GM06990 (cell line): ENCODE data around the gene PLPP1.

Source experiments
- DNase-seq: peaks from one replicate; pipeline ENCODE4 v3.0.0-alpha.2; 2011; ENCODE audit not compliant: insufficient read length; ENCODE audit errors: extremely low read depth
- H3K27me3 ChIP-seq: replicated peaks from 2 replicates; pipeline ENCODE4 v1.6.0; 2011; ENCODE audit warnings: low read length; ENCODE audit not compliant: control insufficient read depth, insufficient read depth
- H3K36me3 ChIP-seq: 2 replicates; pipeline ENCODE4 v1.5.1; 2011; ENCODE audit warnings: low read length; ENCODE audit not compliant: control insufficient read depth, insufficient read depth
- H3K4me3 ChIP-seq: replicated peaks from 2 replicates; pipeline ENCODE4 v1.5.1; 2011; ENCODE audit warnings: low read depth, mild to moderate bottlenecking, control low read depth, low read length
- TF ChIP-seq, protein P1 (sequence below): IDR thresholded peaks from 2 replicates; pipeline ENCODE4 v1.5.1; 2011; ENCODE audit warnings: low read length, control low read depth, mild to moderate bottlenecking, inconsistent platforms; ENCODE audit not compliant: insufficient read depth, poor library complexity, severe bottlenecking

The PLPP1 gene

DNA sequence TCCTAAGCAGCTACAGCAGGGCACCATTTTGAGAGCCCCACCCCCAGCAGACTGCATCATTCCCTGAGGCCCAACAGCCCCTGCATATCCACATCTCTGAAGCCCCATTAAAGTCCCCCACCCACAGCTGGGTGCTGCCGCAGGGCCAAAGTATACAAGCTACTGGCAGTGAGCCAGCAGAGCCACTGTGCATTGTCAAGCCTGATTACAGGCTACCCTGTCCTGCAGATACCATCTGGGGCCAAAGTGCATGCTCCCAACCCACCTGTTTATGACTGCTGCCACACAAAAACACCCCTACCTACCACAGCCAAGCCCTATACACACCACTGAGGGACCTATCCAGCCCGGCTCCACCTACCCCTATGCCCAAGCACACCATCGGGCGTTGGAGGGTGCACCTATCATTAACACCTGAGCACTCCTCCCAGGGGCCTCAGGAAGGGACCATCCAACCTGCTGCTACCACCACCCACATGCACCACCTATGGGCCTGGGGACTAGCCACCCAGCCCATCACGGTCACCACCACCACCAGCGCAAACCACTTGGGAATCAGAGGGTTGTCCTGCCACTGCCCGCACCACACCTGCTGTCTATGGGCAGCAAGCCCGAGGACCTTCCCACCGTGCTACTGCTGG is 105.0 kb downstream of the PLPP1 start:
- no peaks in the 10 kb centered on the region for H3K27me3 ChIP-seq
- TF ChIP-seq, protein P1, sequence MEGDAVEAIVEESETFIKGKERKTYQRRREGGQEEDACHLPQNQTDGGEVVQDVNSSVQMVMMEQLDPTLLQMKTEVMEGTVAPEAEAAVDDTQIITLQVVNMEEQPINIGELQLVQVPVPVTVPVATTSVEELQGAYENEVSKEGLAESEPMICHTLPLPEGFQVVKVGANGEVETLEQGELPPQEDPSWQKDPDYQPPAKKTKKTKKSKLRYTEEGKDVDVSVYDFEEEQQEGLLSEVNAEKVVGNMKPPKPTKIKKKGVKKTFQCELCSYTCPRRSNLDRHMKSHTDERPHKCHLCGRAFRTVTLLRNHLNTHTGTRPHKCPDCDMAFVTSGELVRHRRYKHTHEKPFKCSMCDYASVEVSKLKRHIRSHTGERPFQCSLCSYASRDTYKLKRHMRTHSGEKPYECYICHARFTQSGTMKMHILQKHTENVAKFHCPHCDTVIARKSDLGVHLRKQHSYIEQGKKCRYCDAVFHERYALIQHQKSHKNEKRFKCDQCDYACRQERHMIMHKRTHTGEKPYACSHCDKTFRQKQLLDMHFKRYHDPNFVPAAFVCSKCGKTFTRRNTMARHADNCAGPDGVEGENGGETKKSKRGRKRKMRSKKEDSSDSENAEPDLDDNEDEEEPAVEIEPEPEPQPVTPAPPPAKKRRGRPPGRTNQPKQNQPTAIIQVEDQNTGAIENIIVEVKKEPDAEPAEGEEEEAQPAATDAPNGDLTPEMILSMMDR, result no peak
- peaks cover 22% of the 10 kb centered on the region for H3K36me3 ChIP-seq
- no peak for DNase-seq
- no peak overlapping the region for H3K4me3 ChIP-seq

DNA sequence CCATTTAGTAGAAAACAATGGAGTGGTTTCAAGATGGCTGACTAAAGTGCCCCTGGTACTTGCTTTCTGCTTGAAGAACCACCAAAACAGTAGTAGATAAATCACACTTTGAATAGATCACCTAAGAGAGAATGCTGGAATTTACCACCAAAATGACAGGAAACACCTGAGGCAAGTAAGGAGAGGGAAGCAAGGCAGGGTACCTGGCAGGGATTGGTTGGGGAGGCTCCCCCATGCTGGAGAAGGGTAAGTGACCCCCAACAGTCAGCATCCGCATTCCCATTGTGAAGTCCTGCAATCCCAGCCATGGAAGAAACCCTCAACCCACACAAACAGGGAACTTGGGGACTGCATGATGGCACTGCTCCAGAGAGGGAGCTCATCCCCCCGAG is 105.5 kb downstream of the PLPP1 start:
- DNase-seq, result no peak
- TF ChIP-seq, protein P1, result no peak
- H3K4me3 ChIP-seq, result no peak overlapping the region
- H3K36me3 ChIP-seq, result peaks cover 22% of the 10 kb centered on the region
- H3K27me3 ChIP-seq, result no peaks in the 10 kb centered on the region

DNA sequence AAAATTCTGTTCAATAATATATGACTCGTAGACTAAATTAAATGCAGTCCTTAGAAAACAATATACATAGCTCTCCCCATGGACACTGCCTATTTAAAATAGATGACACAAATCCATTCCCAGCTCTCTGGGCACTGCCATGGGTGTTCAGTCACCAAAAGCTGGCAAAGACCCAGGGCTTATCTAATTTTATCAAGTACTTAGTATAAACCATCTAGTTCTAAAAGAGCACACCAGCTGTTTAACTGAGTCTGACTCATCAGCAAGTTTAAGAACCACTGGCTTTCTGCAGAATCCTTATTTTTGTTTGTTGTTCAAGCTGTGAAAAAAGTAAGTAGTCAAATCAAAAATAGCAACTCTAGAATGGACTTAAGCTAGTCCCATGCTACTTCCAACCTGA is 107.6 kb downstream of the PLPP1 start:
- Histone ChIP-seq H3K4me3 (no peak overlapping the region), H3K36me3 (peaks cover 26% of the 10 kb centered on the region), H3K27me3 (no peaks in the 10 kb centered on the region)
- DNase-seq, result no peak
- TF ChIP-seq, protein P1, result no peak

DNA sequence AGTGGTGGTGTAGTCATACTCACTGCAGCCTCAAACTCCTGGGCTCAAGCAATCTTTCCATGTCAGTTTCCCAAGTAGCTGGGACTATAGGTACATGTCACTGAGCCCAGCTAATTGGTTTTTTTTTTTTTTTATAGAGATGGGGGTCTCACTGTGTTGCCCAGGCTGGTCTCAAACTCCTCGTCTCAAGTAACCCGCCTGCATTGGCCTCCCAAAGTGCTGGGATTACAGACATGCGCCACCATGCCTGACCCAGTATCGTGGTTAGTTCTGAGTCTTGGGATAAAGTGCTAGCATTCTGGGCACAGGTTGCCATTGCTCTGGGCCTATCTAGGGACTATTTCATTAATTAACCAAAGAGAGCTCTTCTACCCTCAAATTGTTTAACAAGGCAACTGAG is 108.3 kb downstream of the PLPP1 start:
- Histone ChIP-seq H3K36me3 (peaks cover 26% of the 10 kb centered on the region), H3K27me3 (no peaks in the 10 kb centered on the region), H3K4me3 (no peak overlapping the region)
- DNase-seq, result no peak
- TF ChIP-seq, protein P1, result no peak

DNA sequence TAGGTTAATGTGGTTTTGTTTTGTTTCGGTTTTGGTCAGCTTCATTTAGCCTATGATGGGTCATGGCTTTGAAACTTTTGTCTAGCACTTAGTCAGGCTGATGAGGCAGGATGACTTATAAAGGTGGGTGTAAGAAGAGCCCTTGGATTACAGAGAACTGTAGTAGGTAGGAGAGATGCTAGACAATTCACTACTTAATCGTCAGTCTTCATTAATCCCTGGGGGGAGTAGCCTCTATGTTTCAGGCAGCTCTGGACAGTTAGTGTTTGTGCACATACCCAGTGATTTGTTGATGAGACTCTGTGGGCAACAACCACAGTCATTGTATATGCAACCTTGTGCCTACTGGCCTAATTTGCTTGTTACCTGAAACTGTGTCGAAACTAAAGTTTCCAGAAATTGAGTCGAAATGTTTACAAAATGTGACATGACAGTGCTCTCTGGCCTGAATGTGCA is 113.7 kb downstream of the PLPP1 start:
- H3K4me3 ChIP-seq, result no peak overlapping the region
- TF ChIP-seq, protein P1, result no peak
- H3K27me3 ChIP-seq, result no peaks in the 10 kb centered on the region
- peaks cover 7% of the 10 kb centered on the region for H3K36me3 ChIP-seq
- DNase-seq, result peak; percentile 34
